Liver (tissue), 3 donors: ENCODE results near the gene RPL35.

Experiments used
- JUND ChIP-seq, 2 donors: IDR thresholded peaks; 2 replicates each; pipeline ENCODE4 v1.6.1; 2016; ENCODE audit warnings: antibody characterized with exemption in 2 of 2
- TF ChIP-seq, protein P1 (sequence below): IDR thresholded peaks from 2 replicates; pipeline ENCODE4 v1.6.1; 2016; ENCODE audit warnings: antibody characterized with exemption, mild to moderate bottlenecking
- TF ChIP-seq, protein P2 (sequence below): fragments of 150-350 bp; IDR thresholded peaks from 2 replicates; pipeline ENCODE4 v1.5.1; 2017; ENCODE audit warnings: improper control_type of control experiment, low read depth, low read length; ENCODE audit not compliant: missing input control
- TF ChIP-seq, protein P3 (sequence below): IDR thresholded peaks from 2 replicates; pipeline ENCODE4 v1.6.1; 2016; ENCODE audit warnings: antibody characterized with exemption
- donor health status: healthy.
- donor health status: healthy.

DNA sequence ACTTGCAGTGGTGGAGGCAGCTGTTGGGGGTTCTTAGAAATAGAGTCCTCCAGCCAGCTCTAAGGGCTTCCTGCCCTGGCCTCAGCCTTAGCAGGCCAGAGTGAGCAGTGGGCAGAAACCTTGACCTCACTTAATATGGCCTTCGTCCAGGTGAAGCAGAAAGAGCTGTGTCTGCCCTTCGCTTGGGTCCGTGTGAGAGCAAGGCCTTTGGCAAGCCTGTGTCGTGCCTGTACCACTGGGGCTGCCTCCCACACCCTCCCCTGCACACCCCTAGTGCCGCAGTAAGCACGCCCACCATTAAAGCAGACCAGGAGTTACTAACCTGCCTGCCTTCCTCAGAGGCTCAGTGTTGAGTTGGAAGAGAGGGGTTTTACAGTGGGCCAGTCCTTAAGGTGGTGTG lies 13.7 kb upstream of the RPL35 start:
- no peak for TF ChIP-seq JUND (IDR thresholded peaks at IDR 0.05)
- TF ChIP-seq, protein P1, sequence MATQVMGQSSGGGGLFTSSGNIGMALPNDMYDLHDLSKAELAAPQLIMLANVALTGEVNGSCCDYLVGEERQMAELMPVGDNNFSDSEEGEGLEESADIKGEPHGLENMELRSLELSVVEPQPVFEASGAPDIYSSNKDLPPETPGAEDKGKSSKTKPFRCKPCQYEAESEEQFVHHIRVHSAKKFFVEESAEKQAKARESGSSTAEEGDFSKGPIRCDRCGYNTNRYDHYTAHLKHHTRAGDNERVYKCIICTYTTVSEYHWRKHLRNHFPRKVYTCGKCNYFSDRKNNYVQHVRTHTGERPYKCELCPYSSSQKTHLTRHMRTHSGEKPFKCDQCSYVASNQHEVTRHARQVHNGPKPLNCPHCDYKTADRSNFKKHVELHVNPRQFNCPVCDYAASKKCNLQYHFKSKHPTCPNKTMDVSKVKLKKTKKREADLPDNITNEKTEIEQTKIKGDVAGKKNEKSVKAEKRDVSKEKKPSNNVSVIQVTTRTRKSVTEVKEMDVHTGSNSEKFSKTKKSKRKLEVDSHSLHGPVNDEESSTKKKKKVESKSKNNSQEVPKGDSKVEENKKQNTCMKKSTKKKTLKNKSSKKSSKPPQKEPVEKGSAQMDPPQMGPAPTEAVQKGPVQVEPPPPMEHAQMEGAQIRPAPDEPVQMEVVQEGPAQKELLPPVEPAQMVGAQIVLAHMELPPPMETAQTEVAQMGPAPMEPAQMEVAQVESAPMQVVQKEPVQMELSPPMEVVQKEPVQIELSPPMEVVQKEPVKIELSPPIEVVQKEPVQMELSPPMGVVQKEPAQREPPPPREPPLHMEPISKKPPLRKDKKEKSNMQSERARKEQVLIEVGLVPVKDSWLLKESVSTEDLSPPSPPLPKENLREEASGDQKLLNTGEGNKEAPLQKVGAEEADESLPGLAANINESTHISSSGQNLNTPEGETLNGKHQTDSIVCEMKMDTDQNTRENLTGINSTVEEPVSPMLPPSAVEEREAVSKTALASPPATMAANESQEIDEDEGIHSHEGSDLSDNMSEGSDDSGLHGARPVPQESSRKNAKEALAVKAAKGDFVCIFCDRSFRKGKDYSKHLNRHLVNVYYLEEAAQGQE, result no peak
- TF ChIP-seq, protein P2, sequence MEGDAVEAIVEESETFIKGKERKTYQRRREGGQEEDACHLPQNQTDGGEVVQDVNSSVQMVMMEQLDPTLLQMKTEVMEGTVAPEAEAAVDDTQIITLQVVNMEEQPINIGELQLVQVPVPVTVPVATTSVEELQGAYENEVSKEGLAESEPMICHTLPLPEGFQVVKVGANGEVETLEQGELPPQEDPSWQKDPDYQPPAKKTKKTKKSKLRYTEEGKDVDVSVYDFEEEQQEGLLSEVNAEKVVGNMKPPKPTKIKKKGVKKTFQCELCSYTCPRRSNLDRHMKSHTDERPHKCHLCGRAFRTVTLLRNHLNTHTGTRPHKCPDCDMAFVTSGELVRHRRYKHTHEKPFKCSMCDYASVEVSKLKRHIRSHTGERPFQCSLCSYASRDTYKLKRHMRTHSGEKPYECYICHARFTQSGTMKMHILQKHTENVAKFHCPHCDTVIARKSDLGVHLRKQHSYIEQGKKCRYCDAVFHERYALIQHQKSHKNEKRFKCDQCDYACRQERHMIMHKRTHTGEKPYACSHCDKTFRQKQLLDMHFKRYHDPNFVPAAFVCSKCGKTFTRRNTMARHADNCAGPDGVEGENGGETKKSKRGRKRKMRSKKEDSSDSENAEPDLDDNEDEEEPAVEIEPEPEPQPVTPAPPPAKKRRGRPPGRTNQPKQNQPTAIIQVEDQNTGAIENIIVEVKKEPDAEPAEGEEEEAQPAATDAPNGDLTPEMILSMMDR, result no peak
- TF ChIP-seq, protein P3, sequence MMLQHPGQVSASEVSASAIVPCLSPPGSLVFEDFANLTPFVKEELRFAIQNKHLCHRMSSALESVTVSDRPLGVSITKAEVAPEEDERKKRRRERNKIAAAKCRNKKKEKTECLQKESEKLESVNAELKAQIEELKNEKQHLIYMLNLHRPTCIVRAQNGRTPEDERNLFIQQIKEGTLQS, result no peak
